Mammary epithelial cell (primary cell): ENCODE measurements around the gene GID4.
A peak's percentile ranks its signal among the peaks of the same experiment; 100 is the strongest.

Source experiments
- CTCF ChIP-seq, 2 donors: IDR thresholded peaks in 1 of 2; conservative IDR thresholded peaks in 1 of 2; 2 replicates each; pipeline ENCODE4 v1.5.1; 2011 to 2012; ENCODE audit warnings: inconsistent platforms in 2 of 2, low read length in 2 of 2, mild to moderate bottlenecking in 2 of 2, control low read depth in 1 of 2, low read depth in 1 of 2; ENCODE audit not compliant: insufficient read depth in 1 of 2; ENCODE audit errors: extremely low read depth in 1 of 2
- EZH2 ChIP-seq: IDR thresholded peaks from 2 replicates; pipeline ENCODE4 v1.6.1; 2012; ENCODE audit warnings: low read length, inconsistent platforms, borderline replicate concordance

- no peak for TF ChIP-seq EZH2
- TF ChIP-seq CTCF (conservative IDR thresholded peaks at IDR 0.05 in 1 of 2, IDR thresholded peaks at IDR 0.05 in 1 of 2; ENCODE audit: extremely low read depth in 1 of 2, insufficient read depth in 1 of 2, low read depth in 1 of 2, low read length in 2 of 2), result peak in 1 of 2 donors; percentile 19
These were observed 13.0 kb upstream of the GID4 start for GRCh38 chr17:18025945-18026776.
